Activated CD8-positive, alpha-beta memory T cell treated with anti-CD3 and anti-CD28 coated beads, Interleukin-2, amount 50 U/mL, for 1 hour (primary cell): Measurements from ENCODE around the gene PHC2.

ENCODE experiments used
- DNase-seq: peaks from one replicate; pipeline ENCODE4 v3.0.0-alpha.2; 2020; ENCODE audit errors: extremely low read depth

Gene PHC2

DNA sequence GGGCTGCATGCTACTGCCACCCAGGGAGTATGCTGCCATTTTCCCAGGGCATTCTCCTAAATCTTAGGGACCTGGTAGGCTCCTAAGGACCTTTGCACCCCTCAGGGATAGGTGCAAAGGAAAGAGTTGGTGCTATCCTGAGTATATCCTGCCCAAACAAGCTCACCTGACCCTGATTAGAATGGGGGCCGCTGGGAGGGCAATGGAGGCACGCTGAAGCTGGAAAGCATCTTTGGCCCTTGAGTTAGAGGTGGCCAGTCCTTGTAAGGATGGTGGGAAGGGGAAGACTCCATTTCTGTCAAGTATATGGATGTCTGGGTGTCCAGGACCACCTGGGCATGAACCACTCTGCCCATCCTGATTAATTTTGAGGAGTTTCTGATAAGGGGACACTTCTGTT lies 61.1 kb downstream of the PHC2 start:
- no peak for DNase-seq

DNA sequence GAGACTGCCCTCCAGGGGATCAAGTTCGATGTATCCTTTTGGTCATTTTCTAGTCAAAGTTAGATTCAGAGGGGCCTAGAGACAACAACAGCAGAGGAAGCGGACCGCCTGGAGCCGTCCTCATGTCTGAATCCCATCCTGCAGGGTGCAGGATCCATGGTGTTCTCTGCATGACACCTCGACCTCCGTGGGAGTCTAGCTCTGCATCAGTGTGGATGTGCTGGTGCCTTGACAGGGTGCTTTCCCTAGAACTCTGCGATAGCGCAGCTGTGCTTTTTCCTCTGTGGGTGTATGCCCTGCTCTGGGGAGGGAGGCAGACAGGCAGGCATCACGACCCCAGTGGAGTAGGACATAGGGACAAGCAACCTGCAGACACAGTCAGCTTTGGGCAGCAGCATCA lies 61.8 kb downstream of the PHC2 start:
- DNase-seq, result no peak

DNA sequence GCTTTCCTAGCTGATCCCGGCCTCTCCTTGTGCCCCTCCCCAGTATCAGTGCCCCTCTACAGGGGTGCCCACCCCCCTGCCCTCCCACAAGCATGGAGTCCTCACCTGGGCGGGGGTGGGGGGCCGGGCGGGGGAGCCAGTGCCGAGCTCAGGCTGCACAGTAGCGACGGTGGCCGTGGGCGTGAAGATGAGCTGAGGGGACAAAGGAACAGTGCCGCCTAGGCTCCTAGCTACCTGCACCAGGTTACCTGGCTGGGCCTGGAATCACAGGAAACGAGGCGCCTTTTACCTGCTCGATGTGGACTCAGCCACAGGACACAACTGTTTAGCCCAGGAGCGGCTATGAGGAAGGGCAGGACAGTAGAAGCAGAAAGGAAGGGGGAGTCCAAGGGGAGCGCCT lies 62.5 kb downstream of the PHC2 start:
- DNase-seq, result no peak

DNA sequence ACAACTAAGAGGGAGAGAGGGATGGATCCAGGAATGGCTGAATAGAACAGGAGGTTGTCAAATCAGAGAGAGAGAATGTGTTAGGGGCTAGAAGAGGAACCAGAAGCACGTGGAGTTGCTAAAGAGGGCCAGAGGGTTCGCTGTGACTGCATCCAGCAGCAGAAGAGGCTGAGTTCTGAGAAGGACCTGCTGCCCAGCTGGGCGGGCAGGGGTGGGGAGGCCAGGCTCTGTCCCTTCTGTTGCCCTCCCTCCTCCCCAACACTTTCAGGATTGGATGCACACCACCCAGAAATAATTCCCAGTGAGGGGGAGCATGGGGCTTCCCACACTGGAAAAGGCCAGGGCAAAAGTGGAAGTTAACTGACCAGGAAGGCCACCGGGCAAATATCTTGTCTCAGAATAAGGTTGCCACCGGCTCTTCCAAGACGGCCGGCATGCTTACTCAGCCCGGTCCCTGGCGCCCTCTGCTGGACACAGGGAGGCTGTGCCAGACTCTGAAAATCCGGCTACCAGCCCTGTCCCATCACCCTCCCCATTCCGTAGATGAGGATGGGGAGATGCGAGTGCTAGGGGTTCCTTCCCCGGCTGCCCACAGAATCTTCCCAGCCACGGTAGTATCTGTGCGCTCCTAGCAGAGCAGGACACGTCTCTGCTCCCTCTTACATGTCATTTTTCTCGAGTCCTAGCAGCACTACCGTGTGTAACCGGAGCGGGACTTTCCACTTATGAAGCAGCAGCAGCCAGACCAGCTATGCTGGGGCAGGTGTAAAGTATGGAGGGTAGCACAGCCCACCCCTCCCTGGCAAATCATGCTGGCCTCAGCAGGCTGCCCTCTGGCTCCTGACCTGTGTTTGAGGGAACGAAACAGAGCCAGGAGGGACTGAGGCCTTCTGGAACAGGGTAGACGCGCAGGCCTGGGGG lies 63.1 kb downstream of the PHC2 start:
- peak; percentile 66 for DNase-seq

DNA sequence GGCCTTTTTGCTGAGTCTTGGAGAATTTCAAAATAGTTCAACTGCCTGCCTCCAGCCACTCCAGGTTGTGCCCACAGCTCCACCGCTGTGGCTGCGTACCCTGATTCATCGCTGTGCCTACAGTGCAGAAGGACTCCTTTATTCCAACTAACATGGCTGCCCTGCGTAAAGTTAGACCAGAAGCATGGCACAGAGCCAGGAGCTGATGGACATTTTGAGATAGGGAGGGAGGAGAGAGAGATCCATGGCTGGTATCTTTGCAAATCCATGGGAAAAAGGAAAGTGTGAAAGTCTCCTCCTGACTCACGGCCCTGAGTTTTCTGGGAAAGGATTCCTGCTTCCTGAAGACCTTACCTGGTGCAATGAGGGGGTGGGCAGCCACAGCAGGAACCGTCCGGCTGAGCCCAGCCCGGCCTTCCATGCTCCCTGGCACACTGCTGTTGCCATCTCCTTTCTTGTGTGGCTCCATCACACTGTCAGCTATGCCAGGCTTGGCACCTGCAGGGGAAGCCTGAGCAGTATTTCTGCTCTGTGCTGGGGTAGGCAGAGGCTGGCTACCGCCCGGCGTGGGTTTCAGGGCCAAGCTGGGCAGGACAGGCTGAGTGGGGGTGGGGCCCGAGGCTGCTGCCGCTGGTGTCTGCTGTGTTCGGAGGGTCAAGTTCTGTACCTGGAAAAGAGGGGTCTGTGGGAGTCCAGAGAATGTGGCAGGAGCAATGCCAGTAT lies 64.0 kb downstream of the PHC2 start:
- DNase-seq, result no peak

DNA sequence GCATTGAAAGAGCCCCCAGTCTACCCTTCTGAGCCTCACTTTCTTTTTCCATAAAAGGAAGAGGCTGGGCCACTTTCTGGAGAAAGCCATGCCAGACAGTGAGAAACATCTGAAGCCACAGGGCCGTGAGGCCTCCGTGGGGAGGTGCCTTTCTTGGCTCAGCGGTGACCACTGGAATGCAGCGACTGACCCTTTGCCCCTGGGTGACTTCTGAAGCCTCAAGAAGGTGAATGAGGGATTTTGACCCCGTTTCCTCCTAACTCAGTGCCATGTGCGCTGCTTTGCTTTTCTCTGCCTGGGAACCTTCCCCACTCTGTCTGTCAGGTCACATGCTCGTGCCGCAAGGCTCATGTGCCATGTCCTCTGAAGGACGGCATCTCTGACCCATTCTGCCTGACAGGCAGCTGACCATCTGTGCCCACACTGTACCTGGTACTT lies 65.3 kb downstream of the PHC2 start:
- DNase-seq, result no peak

DNA sequence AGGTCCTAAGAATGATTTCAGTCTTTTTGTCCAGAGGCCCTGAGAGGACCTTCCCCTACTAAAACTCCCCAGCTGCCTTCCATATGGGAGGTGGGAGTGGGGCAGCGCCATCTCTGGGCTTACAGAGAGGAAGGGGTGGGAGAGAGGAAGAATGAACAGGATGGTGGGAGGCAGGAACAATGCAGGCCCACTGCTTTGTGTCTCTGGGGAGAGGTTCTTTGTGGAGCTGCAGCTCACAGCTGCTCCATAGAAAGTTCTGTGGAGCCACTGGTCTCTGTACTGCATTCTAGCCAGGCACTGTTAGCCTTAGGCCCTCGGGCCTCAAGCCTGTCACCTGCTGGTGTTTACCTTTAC lies 66.4 kb downstream of the PHC2 start:
- no peak for DNase-seq

DNA sequence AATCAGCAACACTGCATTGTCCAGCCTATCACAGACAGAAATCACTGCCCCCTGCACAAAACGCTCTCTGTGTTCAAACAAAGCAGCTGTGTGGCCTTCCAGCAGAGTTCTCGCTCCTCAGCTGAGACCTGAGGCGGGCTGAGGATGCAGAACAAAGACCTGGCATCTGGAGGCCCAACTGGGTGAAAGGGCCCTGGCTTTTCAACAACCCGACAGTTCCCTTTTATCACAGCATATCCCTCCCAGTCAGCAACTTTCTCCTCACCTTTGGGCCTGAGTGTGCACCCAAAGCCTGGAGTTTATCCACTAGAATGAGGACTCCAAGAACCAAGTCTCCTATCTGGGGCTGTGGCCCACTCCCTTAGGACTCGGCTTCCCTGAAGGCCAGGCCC lies 67.4 kb downstream of the PHC2 start:
- no peak for DNase-seq

DNA sequence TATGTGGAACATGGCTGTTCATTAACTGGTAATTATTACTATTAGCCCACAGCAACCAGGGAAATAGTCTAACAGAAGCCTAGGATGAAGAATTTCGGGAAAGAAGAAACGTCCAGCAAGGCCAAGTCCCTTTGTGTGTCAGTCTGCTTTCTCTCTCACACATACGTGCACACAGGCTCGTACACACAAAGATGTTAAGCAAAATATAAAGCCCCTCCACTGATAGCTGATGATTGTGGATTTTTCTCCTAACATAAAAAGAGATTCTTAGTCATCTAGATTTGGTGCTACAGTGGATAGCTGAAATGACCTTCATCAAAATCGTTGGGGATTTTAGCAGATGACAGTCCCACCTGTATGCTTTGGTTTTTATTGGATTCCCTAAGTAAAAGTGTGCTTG lies 67.9 kb downstream of the PHC2 start:
- DNase-seq, result no peak

DNA sequence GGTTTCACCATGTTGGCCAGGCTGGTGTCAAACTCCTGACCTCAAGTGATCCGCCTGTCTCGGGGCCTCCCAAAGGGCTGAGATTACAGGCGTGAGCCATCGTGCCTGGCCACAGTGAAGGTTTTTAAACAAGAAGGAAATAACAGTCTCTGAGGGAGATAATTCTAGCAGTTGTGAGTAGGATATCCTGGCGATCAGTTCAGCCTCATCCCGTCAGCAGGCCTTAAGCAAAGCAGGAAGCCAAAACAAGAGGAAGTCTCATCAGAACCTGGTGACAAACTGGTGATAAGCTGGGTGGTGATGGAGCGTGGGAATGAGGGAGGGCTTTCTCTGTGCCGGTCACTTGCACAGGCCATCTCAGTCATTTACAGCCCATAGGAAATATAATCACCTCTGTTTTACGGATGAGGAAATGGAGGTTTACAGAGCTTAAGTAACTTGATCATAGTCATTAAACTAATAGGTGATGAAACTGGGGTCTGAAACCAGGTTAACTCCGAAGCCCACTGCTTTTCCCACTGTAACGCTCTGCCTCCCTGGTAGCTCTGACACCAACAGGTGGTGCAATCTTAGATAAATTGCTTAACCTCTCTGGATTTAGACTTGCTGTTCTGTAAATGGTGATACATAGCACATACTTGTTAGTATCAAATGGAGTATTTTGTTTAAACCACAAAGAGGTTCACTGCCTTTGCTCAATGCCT lies 69.2 kb downstream of the PHC2 start:
- DNase-seq, result no peak

DNA sequence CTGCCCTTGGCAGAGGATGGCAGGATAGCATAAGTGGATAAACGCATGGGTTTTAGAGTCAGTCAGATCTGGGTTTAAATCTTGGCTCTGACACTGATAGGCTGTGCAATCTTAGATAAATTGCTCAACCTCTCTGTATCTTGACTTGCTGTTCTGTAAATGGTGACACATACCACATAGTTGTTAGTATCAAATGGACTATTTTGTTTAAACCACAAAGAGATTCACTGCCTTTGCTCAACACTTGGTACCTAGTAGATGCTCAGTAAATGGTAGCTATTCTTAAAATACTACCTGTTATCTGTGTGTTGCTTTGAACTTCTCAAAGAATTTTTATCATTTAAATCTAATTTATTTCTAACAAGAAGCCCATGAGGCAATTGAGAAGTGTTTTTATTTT lies 70.5 kb downstream of the PHC2 start:
- DNase-seq, result no peak

DNA sequence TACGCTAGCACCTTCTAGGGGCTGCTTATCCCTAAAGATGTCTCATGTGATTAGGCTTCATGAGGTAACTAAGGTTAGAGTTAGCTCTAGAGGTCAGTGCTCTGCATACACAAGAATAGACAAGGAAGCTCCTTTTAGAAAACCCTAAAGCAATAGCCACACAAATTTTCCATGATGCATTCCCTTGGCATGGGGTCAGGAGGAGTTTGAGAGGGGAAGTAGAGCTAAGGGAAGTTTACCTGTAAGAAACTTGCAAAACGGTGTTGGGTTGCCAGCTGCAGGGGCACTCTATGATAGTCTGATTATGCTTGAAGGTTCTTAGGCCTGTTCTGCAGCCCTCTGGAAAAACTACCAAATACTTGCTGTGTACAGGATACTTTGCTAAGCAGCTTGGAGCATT lies 71.0 kb downstream of the PHC2 start:
- no peak for DNase-seq

DNA sequence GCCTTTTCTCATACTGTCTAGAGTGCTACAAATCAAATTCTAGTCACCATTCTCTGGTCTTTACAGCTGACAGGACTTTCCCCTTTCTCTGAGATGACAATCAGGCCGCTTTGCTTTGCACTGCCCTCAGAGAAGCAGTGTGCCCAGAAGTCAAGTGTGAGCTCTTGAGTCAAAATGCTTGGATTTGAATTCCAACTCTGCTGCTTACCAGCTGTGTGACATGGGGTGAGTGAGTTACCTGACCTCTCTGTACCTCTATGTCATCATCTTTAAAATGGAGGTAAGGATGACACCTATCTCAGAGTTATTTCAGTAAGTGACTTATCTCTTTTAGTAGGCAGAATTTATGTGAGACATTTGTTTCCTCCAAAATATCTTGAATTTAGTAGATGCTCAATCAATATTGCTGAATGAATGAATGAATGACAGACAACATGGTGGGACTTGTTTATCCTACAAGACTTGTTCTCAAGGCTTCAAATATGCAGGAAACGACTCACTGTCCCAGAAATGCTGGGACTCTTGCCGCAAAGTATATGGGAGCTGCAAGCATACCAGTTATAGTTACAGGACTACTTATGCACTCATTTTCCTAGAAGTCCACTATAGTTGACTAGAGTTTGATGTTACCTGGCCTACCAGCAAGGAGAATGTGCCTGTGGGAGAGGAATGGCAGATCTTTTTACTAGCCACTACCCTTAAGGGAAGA lies 71.9 kb downstream of the PHC2 start:
- DNase-seq, result no peak

DNA sequence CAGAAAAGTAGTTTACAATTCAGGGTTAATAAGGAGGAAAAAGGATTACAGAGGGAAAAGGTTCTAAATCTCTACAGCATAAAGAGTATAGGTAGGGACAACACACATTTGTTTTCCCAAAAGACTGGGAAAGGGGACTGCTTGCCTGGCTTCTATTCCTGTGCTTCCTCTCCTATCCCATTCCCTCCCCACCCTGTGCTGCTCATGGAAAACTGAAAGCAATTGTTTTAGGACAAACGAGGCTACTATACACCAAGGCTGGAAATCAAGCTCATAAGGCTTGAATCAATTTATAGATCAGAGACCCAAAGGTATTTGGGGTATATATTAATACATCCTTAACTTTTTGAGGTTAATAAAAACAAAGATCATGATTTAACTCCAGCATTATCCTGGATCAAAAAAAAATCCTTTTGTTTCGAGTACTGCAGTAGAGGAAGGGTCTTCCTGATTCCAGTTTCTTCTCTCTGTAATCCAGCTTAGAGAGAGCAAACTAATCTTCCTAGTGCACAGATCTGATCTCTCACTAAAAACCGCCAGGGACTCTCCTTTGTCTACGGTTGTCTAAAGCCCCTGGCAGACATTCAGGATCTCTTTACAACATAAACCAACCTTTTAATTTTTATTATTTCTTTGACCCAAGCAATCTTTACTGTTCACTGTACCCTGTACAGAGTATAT lies 72.6 kb downstream of the PHC2 start:
- no peak for DNase-seq

DNA sequence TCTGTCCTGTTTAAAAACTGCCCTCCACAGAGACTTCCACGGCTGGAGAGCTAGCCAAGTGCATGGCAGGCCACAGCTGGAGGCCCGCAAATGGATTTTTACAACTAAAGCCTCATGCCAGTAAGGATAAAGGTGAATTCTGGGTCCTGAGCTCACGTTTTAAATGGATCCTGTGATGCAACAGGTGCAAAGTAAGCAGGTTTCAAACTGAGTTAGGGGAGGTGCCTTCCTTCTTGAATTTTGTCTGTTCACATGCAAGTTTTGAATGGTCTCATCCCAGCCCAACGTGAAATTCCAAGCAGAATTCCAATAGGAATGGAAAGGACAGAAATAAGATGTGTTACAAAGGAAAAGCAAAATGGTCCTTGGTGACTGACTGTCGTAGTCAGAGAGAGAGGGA lies 73.8 kb downstream of the PHC2 start:
- no peak for DNase-seq

DNA sequence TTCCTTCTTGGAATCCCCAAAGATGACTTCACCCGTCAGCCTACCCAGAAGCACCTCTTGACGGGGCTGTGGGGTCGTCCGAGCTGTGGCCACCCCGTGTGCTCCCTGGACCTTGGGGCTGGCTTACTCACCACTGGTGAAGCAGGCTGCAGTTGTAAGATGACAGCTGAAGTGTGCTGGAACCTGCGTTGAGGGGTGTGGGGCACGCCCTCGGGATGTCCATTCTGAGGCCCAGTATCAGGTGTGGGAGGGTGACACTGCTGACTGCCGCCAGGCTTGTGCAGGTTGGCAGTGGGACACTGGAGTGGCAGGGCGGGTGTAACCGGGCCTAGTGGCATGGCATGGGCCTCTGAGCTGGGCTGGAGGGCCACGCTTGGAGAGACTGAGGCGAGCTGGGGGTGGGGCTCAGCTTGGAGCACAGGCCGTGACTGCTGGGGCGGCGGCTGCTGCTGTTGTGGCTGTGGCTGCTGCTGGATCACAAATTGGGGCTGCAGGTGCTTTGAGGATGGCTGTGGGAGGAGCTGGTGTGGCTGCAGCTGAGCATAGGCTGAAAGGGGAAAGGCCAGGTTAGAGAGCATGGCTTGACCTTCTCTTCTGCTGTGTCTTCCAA lies 76.1 kb downstream of the PHC2 start:
- no peak for DNase-seq

DNA sequence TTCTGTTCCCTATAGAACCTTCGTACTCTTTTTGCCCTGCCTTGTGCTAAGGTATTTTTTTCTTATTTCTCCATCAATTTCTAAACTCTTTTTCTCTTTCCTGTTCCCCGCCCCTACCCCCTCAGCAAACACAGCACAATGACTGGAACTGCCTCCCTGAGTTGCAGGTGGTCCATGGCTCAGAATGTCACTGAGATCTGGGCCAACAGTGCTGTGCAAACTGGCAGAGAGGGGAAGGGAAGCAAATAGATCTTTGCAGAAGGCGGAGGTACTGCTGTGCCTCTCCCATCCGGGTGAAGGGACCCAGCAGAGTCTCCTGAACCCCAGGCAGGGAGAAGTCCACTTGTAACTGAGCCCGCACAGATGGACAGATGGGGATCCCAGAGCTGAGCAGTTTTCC lies 77.4 kb downstream of the PHC2 start:
- DNase-seq, result no peak

DNA sequence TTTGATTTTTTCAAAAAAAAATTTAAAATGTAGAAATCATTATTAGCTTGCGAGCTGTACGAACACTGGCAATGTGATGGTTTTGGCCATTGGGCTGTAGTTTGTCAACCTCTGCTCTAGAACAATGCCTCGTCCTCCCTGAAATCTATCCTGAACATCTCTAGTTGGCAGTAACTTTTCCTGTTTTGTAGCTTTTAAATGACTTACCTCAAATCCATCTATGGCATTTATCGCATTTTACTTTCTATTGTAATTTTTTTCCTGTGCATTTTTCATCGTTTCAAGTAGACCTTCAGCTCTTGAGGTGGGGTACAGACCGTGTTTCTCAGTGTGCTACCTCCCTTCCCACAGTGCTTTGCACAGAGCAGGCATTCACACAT lies 79.6 kb downstream of the PHC2 start:
- no peak for DNase-seq

DNA sequence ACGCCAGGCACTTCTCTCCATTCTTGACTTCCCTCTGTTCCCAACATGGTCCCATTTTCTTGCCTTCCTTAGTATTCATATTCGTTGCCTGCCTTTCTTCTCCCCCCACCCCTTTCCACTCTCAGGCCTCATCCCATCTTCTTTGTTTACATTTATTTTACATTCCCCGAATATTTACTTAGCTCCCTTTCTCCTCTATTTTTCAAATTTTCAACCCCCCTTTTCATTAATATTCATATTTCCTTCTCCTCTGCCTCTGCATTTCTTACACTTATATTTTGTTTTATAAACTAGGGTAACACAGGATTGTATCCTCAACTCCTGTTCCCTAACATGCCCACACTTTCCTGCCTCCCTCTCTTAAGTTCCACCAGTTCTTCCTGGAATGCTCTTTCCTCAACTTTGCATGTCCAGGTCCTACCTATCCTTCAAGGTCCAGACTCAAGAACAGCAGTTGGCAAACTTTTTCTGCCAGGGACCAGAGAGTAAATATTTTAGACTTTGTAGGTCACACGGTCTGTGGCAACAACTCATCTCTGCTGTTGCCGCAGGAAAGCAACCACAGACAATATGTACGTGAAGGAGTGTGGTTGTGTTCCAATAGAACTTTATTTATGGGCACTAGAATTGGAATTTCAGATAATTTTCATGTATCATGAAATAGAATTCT lies 80.1 kb downstream of the PHC2 start:
- DNase-seq, result no peak

DNA sequence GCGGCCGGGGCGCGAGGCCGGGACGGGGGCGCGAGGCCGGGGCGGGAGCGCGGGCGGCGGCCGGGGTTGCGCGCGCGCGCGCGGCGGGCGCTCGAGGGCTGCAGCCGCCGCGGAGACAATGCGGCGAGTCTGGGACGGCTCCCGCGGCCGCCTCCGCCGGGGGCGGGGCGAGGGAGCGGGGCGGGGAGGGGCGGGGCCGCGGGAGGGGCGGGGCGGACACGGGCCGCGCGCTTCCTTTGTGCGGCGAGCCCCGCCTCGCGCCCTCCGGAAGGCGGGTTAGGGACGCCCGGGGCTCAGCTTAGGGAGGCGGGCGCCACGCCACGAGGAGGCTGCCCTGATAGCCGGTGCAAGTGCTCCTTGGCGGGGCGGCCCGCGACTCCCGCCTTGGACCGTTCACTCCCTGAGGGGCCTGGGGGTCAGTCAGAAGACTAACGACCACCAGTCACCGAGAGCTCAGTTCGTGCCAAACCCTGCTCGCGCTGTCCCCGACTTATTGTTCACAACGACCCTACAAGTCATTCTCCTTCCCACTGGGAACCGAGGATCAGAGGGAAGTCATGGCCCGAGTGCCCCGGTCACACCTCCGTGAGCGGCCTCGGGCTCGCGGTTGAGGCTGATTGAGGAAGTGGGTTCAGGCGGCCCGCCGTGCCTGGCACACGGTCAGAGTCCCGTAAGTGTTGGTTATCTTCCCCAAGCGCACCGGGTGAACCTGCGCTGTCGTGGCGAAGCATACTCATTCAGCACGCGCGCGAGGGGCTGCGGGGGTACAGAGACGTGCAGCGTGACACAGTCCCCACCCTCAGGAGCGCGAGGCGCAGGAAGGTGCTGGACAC lies 80.9 kb downstream of the PHC2 start:
- peak; percentile 28 for DNase-seq
